Immature natural killer cell (primary cell): ENCODE measurements around the gene PDE10A. TPM values are rescaled to one million over a fixed set of nuclear protein-coding genes. Genes with fewer than 3 reads are reported as not detected.

Source experiments
- DNase-seq, 3 donors: peaks; one replicate each; pipeline ENCODE4 v3.0.0; 2022; ENCODE audit warnings: mixed read lengths in 1 of 3
- H3K27ac Mint-ChIP-seq, 6 donors: one replicate each; pipeline ENCODE4 v1.8.0; 2020; ENCODE audit warnings: mixed read lengths in 6 of 6, mild to moderate bottlenecking in 5 of 6, inconsistent platforms in 4 of 6, moderate library complexity in 3 of 6
- H3K27me3 Mint-ChIP-seq, 3 donors: one replicate each; pipeline ENCODE4 v1.8.0; 2020 to 2021; ENCODE audit warnings: low read depth in 3 of 3, mild to moderate bottlenecking in 3 of 3, mixed read lengths in 3 of 3, moderate library complexity in 3 of 3, inconsistent platforms in 1 of 3
- H3K36me3 Mint-ChIP-seq, 3 donors: one replicate each; pipeline ENCODE4 v1.8.0; 2020; ENCODE audit warnings: mixed read lengths in 3 of 3, inconsistent platforms in 2 of 3, mild to moderate bottlenecking in 2 of 3
- H3K4me1 Mint-ChIP-seq, 2 donors: one replicate each; pipeline ENCODE4 v1.8.0; 2020; ENCODE audit warnings: inconsistent platforms in 2 of 2, mild to moderate bottlenecking in 2 of 2, mixed read lengths in 2 of 2, moderate library complexity in 1 of 2
- H3K4me3 Mint-ChIP-seq, 5 donors: one replicate each; pipeline ENCODE4 v1.8.0; 2020; ENCODE audit warnings: mild to moderate bottlenecking in 5 of 5, mixed read lengths in 5 of 5, inconsistent platforms in 3 of 5, moderate library complexity in 3 of 5
- H3K9me3 Mint-ChIP-seq, 6 donors: one replicate each; pipeline ENCODE4 v1.8.0; 2020; ENCODE audit warnings: mild to moderate bottlenecking in 6 of 6, mixed read lengths in 6 of 6, inconsistent platforms in 4 of 6, moderate library complexity in 3 of 6
- polyA plus RNA-seq, 3 donors: library from polyadenylated mRNA; unstranded; fragments of 300-500 nt; fragmentation: Illumina TruSeq; gene quantifications; one replicate each; pipeline ENCODE4 v1.2.3, GENCODE V29; 2021

PDE10A gene
- polyA plus RNA-seq, 3 donors from 2014 or later, result not detected

DNA sequence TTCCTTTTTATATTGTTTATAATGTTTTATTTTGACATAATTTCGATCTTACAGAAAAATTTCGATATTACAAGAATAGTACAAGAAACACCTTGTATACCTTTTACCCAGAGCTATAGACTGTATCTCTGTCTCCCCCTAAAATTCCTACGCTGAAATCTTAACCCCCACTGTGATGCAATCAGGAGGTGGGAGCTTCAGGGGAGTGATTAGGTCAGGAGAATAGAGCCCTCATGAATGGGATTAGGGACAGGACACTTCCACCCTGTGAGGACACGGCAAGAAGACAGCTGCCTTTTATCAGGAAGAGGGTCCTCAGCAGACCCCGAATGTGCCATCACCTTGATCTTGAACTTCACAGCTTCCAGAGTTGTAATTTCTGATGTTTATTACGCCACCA is 204.9 kb downstream of the PDE10A start:
- Mint-ChIP-seq H3K4me3 (no peak overlapping the region), H3K27ac (no peak overlapping the region), H3K36me3 (peaks cover 0 to 4% (median 3%) of the 10 kb centered on the region in 3 donors), H3K27me3 (no peaks in the 10 kb centered on the region), H3K4me1 (no peaks in the 10 kb centered on the region), H3K9me3 (peaks cover 3 to 31% (median 13%) of the 10 kb centered on the region in 6 donors)
- no peak for DNase-seq

DNA sequence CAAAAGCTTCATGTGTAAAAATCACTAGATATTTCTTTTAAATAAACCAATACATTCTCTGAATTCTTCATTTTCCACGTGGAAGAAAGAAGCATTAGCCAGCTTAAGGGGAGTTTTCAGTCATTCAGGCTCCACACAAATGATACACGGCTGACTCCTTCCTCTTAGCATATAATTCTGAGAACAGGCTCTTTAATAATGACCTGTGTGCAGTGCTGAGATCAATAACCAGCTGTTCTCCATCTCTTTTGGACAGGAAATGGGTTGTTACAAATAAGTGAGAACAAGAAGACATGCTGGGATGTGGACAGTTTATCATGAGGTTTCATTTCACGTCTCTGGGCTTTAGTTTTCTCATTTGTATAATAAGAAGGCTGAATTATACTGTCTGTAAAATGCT is 206.8 kb downstream of the PDE10A start:
- Mint-ChIP-seq H3K27me3 (peaks cover 0 to 1% (median 0%) of the 10 kb centered on the region in 3 donors), H3K9me3 (peaks cover 0 to 24% (median 2%) of the 10 kb centered on the region in 6 donors), H3K4me1 (no peaks in the 10 kb centered on the region)

DNA sequence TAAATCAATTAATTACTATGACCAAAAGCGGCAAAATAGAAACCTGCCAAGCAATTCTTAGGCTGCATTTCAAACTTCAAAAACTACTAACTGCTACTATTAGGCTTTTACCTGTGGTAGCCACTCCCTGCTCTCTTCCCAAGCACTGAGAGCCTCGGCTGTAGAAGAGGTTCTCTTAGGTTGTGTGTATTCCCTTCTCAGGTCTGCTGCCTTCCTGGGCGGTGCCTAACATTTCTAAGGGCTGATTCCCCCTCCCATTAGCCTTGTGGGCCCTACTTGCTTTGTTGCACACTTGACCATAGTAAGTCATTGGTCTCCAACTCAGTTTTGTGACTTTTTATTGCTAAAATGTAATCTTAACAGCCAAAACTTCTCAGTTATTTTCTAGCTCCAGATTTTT is 207.6 kb downstream of the PDE10A start:
- no peaks in the 10 kb centered on the region for H3K4me1 Mint-ChIP-seq
- no peak for DNase-seq
- H3K27me3 Mint-ChIP-seq, result peaks cover 0 to 1% (median 0%) of the 10 kb centered on the region in 3 donors
- H3K36me3 Mint-ChIP-seq, result no peaks in the 10 kb centered on the region
- no peak overlapping the region for H3K27ac Mint-ChIP-seq
- peaks cover 0 to 27% (median 2%) of the 10 kb centered on the region in 6 donors for H3K9me3 Mint-ChIP-seq
- no peak overlapping the region for H3K4me3 Mint-ChIP-seq

More for the DNA sequence above, 206.8 kb downstream of the PDE10A start:
- DNase-seq, result no peak
- no peak overlapping the region for H3K4me3 Mint-ChIP-seq
- H3K27ac Mint-ChIP-seq, result no peak overlapping the region
- no peaks in the 10 kb centered on the region for H3K36me3 Mint-ChIP-seq

DNA sequence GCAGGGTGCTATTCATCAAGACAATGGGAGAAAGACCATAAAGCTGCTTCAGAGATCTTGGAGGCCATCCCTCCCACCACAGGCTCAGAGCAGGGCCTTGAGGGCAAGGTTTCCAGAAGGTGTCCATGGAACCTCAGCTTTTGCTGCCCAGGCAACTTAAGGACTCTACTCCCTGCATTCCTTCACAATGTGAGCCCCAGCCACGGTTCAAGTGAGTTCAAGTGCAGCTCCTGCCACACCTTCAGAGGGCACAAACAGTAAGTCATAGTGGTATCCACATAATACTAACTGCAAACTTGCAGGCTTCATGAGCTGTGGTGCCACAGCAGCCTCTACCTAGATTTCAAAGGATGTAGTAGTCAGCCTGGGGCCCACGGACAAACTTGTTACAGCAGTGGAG is 209.6 kb downstream of the PDE10A start:
- H3K36me3 Mint-ChIP-seq, result no peaks in the 10 kb centered on the region
- peaks cover 0 to 16% (median under 1%) of the 10 kb centered on the region in 6 donors for H3K9me3 Mint-ChIP-seq
- peaks cover 0 to 1% (median 0%) of the 10 kb centered on the region in 3 donors for H3K27me3 Mint-ChIP-seq
- H3K27ac Mint-ChIP-seq, result no peak overlapping the region
- no peaks in the 10 kb centered on the region for H3K4me1 Mint-ChIP-seq
- DNase-seq, result no peak
- H3K4me3 Mint-ChIP-seq, result no peak overlapping the region

DNA sequence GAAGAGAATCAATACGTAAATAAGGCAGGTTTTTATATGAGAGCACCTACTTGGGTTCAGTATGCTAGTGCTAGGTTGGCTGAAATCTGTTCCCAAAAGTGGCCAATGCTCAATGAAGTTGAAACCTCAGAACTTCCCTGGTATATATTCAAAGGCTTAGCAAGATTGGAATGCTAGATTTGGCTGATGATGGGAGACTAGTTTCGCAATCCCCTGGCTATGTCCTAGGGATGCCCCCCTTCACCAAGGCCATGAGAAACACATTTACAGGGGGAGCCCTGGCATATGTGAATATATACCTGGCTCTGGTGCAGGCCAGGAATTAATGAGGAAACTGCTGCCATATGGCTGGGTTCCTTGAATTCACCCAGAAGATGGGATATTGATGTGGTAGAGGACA is 211.2 kb downstream of the PDE10A start:
- no peak for DNase-seq
- H3K36me3 Mint-ChIP-seq, result no peaks in the 10 kb centered on the region
- H3K9me3 Mint-ChIP-seq, result peaks cover 0 to 16% (median under 1%) of the 10 kb centered on the region in 6 donors
- no peaks in the 10 kb centered on the region for H3K4me1 Mint-ChIP-seq
- H3K27ac Mint-ChIP-seq, result no peak overlapping the region
- peaks cover 0 to 1% (median 0%) of the 10 kb centered on the region in 3 donors for H3K27me3 Mint-ChIP-seq
- H3K4me3 Mint-ChIP-seq, result no peak overlapping the region

DNA sequence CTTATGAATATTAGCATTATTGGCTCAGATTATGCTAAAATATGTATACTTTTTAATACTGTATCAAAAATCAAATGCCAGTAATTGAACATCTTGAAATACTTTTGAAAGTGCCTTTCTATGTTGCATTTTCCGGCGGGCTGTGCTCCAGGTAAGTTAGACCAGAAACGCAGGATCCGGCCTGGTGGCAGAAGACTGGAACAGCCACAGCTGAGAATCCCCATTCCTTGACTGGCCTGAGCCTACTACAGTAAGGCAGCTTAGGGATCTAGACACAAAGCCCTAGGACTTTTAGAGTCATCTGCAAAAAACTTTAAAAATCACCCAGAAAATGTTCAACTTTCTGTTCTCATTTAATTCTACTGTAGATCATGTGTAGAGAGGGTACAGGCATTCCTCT is 214.8 kb downstream of the PDE10A start:
- Mint-ChIP-seq H3K9me3 (peaks cover 0 to 21% (median 1%) of the 10 kb centered on the region in 6 donors), H3K36me3 (no peaks in the 10 kb centered on the region), H3K27ac (no peak overlapping the region), H3K4me1 (no peaks in the 10 kb centered on the region), H3K4me3 (no peak overlapping the region), H3K27me3 (peaks cover 0 to 1% (median 0%) of the 10 kb centered on the region in 3 donors)
- no peak for DNase-seq

DNA sequence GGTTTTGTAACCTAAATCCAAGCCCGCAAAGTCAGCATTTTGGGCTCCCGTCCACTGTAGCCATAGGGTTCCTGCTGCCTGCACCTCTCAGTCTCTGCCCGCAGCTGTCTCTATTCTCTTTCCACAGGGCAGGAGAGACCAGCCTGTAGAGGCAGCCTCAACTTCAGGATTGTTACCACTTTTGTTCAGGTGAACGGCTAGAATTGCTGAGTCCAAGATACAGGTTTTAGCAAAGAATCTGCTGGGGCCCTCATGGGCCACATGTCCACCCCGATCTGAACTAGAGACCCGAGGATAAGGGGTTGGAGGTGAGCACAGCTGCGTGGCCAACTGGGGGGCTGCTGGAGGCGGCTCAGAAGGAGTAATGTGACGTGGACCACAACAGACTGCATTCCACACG is 215.9 kb downstream of the PDE10A start:
- Mint-ChIP-seq H3K27me3 (no peaks in the 10 kb centered on the region), H3K27ac (no peak overlapping the region), H3K4me3 (no peak overlapping the region), H3K4me1 (no peaks in the 10 kb centered on the region), H3K9me3 (peaks cover 0 to 16% (median 0%) of the 10 kb centered on the region in 6 donors), H3K36me3 (no peaks in the 10 kb centered on the region)
- DNase-seq, result no peak

DNA sequence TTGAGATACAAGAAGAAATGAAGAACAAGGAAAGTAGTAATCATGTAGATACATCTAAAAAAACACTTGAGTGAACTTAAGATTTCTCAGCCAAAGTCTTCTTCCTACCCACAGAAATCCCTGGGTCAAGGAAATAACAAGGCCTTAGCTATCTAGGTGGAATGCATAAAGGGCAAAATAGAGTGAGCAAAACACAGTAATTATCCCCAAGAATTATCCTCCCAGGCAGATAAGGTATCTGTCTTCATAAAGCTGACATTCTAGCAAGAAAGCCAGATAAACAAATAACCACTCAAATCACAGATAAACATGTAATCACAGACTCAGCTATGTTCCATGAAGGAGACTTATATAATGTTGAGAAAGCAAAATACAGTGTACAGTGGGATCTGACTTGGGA is 216.7 kb downstream of the PDE10A start:
- Mint-ChIP-seq H3K27me3 (no peaks in the 10 kb centered on the region), H3K4me3 (no peak overlapping the region), H3K27ac (no peak overlapping the region), H3K36me3 (no peaks in the 10 kb centered on the region), H3K4me1 (no peaks in the 10 kb centered on the region), H3K9me3 (peaks cover 0 to 9% (median 0%) of the 10 kb centered on the region in 6 donors)
- DNase-seq, result no peak

DNA sequence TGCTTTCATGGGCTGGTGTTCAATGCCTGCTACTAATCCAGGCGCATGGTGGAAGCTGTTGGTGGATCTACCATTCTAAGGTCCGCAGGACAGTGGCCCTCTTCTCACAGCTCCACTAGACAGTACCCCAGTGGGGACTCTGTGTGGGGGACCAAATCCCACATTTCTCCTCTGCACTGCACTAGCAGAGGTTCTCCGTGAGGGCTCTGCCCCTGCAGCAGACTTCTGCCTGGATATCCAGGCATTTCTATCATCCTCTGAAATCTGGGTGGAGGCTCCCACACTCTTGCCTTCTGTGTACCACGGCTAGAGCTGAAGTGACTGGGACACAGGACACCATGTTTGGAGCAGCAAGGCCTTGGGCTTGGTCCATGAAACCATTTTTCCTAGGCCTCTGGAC is 219.6 kb downstream of the PDE10A start:
- no peak for DNase-seq
- no peaks in the 10 kb centered on the region for H3K27me3 Mint-ChIP-seq
- no peak overlapping the region for H3K27ac Mint-ChIP-seq
- H3K36me3 Mint-ChIP-seq, result no peaks in the 10 kb centered on the region
- peaks cover 0 to 5% (median under 1%) of the 10 kb centered on the region in 6 donors for H3K9me3 Mint-ChIP-seq
- no peak overlapping the region for H3K4me3 Mint-ChIP-seq
- H3K4me1 Mint-ChIP-seq, result no peaks in the 10 kb centered on the region

DNA sequence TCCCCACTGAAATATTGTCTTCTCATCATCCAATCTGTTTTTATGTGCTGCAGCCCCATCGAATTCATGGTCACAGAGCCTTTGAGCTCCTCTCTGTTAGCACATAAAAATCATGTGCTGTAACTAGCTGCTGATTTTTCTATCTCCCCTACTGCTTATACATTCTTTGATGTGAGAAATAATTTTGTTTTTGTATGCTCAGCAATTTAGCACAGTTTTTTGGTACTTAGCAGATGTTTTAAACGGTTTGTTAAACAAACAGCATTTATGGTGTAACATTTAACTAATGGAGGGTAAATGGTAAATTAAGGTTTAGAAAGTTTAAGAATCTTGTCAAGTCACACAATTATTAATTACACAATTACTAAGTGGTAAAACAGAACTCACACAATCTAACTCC is 221.9 kb downstream of the PDE10A start:
- Mint-ChIP-seq H3K4me3 (no peak overlapping the region), H3K27me3 (no peaks in the 10 kb centered on the region), H3K9me3 (peaks cover 0 to 5% (median under 1%) of the 10 kb centered on the region in 6 donors), H3K4me1 (no peaks in the 10 kb centered on the region), H3K36me3 (no peaks in the 10 kb centered on the region), H3K27ac (no peak overlapping the region)
- no peak for DNase-seq

DNA sequence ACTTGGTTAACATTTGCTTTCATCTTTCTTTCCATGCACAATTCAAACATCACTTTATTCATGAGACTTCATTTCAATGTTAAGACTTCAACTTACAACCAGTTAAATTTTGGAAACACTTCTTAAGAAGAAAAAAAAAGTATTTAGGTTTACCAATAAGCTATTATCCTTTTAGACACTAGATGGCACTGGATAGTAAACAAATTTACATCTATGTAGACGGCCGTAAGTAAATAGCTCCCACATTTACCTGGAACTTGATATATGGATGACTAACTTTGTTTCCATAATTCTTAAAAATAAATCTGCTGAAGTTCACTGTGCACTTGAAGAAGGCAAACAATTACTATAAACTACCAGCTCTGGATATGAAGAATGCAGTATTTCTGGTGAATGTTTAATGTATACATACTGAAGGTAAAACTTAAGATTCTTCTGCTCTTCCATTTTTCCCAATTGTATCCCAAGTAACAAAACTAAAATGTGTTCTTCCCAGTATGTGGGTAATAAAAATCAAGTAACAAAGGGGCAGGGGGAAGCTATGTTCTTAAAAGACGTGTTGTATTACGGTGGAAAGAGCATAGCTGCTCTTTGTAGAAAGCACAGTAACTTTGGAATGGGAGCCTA is 223.0 kb downstream of the PDE10A start:
- Mint-ChIP-seq H3K36me3 (no peaks in the 10 kb centered on the region), H3K27me3 (no peaks in the 10 kb centered on the region), H3K4me1 (no peaks in the 10 kb centered on the region), H3K27ac (no peak overlapping the region), H3K9me3 (peaks cover 0 to 7% (median 2%) of the 10 kb centered on the region in 6 donors), H3K4me3 (no peak overlapping the region)
- peak in 1 of 3 donors; percentile 2 for DNase-seq

DNA sequence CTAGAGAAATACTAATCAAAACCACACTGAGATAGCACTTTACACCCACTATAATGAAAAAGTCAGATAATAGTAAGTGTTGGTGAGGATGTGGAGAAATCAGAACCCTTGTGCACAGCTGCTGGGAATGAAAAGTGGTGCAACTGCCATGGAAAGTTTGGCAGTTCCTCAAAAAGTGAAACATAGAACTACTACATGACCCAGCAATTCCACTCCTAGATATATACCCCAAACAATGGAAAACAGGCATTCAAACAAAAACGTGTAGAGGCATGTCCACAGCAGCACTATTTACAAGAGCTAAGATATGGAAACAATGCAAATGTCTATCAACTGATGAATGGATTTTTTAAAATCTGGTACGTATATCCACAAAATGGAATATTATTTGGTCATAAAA is 236.1 kb downstream of the PDE10A start:
- H3K4me1 Mint-ChIP-seq, result no peaks in the 10 kb centered on the region
- H3K36me3 Mint-ChIP-seq, result no peaks in the 10 kb centered on the region
- no peak overlapping the region for H3K4me3 Mint-ChIP-seq

DNA sequence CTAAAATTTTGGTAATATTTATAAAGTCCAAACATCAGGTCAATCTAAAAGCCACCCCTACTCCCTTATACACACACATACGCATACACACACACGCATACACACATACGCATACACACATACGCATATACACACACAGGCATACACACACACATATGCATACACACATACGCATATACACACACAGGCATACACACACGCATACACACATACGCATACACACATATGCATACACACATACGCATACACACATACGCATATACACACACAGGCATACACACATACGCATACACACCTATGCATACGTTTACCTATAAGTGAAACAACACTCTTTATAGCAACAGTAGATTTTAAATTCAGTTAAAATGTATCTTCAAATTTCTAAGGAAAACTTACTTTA is 240.8 kb downstream of the PDE10A start:
- no peak overlapping the region for H3K27ac Mint-ChIP-seq
- H3K4me3 Mint-ChIP-seq, result no peak overlapping the region
- H3K9me3 Mint-ChIP-seq, result peaks cover under 1 to 13% (median 6%) of the 10 kb centered on the region in 6 donors
- no peak for DNase-seq
- peaks cover 0 to 2% (median 2%) of the 10 kb centered on the region in 3 donors for H3K27me3 Mint-ChIP-seq
- H3K4me1 Mint-ChIP-seq, result no peaks in the 10 kb centered on the region
- no peaks in the 10 kb centered on the region for H3K36me3 Mint-ChIP-seq

More for the DNA sequence above, 236.1 kb downstream of the PDE10A start:
- DNase-seq, result no peak
- H3K9me3 Mint-ChIP-seq, result peaks cover 2 to 13% (median 5%) of the 10 kb centered on the region in 6 donors
- H3K27ac Mint-ChIP-seq, result no peak overlapping the region
- peaks cover 0 to 2% (median 2%) of the 10 kb centered on the region in 3 donors for H3K27me3 Mint-ChIP-seq

DNA sequence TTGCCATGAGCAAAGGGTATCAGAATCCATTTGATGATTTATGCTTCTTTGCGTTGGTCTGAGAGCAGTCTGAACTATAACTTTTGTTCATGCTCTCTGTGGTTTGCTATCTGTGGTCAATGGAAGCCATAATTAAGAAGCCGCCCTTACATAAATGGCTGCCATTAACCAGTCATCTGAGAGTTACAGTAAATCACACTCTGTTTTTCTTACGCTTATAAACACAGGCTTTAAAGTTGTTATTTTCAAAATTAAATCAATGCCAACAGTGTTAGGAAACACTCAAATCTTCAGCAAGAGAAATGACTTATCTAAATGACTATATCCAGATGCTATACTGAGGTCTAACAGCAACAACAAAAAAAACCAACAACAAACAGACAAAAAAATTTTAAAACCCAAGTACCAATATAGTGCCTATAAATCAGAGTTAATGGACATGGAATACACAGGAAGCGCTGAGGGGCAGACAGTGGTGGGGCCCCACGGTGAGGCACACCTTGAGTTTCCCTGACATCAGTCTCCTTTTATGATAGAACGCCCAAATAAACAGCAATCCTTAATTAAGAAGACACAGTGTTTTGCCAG is 245.7 kb downstream of the PDE10A start:
- H3K9me3 Mint-ChIP-seq, result peaks cover 0 to 3% (median 0%) of the 10 kb centered on the region in 6 donors
- H3K27me3 Mint-ChIP-seq, result no peaks in the 10 kb centered on the region
- no peak for DNase-seq
- H3K4me1 Mint-ChIP-seq, result no peaks in the 10 kb centered on the region
- no peaks in the 10 kb centered on the region for H3K36me3 Mint-ChIP-seq
- no peak overlapping the region for H3K27ac Mint-ChIP-seq
- no peak overlapping the region for H3K4me3 Mint-ChIP-seq
